GM19351 (cell line): ENCODE data around the gene NDEL1.

Source experiments
- ATAC-seq: cut with Tn5 transposase; IDR thresholded peaks from one replicate; pipeline ENCODE4 v1.9.1; 2021; ENCODE audit warnings: mild to moderate bottlenecking, moderate library complexity; ENCODE audit not compliant: unreplicated experiment

Gene NDEL1

DNA sequence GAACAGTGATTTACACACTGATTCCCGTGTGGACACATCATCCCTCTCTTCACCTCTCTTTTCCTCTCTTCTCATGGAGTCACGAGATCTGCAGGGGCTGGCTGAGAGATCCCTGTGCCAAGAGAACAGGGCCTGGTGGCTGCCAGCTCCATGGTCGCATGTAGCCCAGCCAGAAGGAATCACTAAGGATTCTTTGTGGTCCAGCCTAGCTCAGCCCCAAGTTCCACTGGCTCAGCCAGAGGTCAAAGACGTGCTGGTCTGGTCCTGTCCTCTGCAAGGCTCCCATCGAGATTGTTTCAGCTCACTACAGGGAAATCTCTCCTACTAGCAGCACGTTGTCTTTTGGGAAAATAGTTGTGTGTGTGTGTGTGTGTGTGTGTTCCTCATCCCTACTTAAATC, 66.4 kb downstream of the NDEL1 start:
- ATAC-seq, result no peak

DNA sequence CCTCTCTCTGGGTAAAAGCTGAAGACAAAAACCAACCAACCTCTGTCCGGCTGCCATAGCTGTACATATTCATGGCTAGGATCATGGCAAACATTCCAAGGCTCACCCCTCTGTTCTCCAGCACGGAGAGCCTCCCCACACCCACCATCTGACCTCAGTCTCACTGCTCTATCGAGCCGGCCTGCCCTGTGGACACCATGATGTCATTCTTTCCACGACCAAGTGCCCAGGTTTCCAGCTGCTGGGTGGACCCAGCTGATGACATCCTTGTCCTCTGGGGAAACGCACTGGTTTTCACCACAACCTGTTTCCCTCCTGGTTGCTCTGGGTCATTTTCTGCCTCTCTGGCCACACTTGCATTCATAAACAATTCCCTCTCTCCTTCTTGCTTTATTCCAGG, 67.7 kb downstream of the NDEL1 start:
- ATAC-seq, result no peak

DNA sequence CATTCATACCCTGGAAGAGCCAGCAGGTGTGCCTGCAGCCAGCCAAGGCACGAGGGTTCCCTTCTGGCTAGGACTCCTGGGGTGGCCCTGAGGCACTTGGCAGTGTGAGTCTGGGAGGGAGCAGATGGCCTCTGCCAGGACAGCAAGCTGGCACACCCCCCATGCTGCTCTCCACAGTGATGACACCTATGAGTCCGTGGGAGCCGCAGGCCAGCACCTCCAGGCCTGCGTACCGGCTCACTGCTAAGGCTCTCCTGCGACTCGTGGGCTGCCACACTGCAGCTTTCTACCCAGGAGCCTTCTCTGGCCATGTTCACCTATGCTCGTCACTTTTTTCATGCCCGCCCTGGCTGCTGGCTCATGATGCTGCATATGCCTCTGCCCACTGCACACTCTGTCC, 68.1 kb downstream of the NDEL1 start:
- ATAC-seq, result no peak

DNA sequence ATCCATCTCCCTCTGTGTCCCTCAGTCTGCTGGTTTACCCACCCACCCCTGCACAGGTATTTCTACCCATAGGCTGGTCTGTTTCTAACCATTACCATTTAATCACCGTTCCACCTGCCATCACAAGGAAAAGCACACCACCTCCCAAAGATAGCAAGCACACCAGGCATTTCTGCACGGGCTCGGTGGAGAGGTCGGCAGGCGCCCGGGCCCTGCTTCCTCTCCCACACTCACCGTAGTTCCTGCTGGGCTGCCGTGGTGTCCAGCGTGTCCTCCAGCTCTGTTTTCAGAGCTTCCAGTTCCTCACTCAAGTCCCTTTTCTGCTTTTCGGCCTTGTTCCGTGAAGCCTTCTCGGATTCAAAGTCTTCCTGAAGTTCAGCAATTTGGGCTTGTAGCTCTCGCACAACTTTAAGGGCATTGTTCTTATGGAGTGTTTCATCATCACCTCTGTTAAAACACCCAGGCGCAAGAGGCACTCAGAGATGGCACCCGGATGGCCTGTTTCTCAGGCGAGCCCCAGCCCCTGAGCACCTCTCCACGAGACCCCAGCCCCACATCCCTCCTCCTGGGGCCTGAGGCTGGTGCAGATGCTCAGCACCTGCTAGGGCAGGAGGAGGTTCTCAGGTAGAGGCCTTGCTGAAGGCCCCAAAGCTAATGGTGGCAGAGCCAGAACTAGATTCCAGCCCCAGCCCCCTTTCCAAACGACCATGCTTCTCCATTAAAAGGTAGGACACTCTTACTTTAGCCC, 69.0 kb downstream of the NDEL1 start:
- ATAC-seq, result no peak

DNA sequence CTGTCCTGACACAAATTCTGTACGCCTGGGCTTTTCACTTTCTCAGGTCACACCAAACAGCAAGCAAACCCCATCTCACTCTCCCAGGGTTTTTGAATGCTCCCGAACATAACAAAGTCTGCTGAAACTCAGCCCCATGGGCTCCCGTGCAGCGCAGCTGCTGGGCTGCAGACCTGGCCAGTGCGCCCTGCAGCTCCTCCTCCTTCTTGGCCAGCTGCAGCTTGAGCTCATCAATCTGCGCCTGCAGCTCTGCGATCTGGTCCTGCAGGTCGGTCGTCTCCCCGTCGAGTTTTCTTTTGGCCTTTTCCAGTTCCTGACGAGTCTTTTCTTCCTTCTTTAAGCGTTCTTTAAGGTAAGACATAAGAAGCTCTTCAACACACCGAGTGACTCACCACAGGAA, 70.5 kb downstream of the NDEL1 start:
- ATAC-seq, result no peak

DNA sequence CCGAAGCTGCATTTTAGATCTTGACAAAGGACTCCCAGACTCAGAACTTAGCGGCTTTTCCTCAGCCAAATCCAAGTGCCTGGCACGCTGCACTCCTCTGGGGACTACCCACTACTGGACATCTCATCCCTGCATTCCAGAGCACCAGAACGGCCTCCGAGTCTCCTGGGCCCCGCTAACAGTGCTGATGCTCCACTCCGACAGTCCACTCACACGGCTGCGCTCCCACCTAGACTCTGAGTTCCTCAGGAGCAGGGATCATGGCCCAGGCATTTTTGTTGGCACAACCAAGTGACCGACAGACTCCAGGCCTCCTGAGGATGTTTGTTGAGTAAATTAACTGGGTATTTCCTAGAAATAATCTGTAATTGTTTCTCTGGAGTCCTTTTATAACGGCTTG, 79.1 kb downstream of the NDEL1 start:
- ATAC-seq, result no peak
